Measurements from ENCODE around the gene CGB5. TPM values are rescaled to one million over a fixed set of nuclear protein-coding genes. Genes with fewer than 3 reads are reported as not detected.

The CGB5 gene
- total RNA-seq = not detected in 2 replicates

DNA sequence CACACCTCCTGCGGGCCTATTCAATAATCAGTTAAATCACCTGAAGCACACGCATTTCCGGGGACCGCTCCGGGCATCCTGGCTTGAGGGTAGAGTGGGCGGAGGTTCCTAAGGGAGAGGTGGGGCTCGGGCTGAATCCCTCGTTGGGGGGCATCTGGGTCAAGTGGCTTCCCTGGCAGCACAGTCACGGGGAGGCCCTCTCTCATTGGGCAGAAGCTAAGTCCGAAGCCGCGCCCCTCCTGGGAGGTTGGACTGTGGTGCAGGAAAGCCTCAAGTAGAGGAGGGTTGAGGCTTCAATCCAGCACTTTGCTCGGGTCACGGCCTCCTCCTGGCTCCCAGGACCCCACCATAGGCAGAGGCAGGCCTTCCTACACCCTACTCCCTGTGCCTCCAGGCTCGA, at the start of gene CGB5:
TSS of gene CGB5 (plus strand) at position 301 of the 400 bp plus-strand sequence. CDS start 362 bp downstream, outside the sequence.

GRCh38 chr19:49017041-49017665, 26.5 kb upstream of the CGB5 start, which contains the start of gene LHB:
Gene LHB (minus strand): TSS chr19:49017091. CDS start chr19:49017081, 10 bp downstream.

DNA sequence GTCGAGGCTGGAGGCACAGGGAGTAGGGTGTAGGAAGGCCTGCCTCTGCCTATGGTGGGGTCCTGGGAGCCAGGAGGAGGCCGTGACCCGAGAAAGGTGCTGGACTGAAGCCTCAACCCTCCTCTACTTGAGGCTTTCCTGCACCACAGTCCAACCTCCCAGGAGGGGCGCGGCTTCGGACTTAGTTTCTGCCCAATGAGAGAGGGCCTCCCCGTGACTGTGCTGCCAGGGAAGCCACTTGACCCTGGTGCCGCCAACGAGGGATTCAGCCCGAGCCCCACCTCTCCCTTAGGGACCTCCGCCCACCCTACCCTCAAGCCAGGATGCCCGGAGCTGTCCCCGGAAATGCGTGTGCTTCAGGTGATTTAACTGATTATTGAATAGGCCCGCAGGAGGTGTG, 19.4 kb upstream of the CGB5 start, which contains the start of gene CGB3:
TSS of gene CGB3 (minus strand) at position 101 of the 400 bp plus-strand sequence. CDS start 362 bp downstream, outside the sequence.

DNA sequence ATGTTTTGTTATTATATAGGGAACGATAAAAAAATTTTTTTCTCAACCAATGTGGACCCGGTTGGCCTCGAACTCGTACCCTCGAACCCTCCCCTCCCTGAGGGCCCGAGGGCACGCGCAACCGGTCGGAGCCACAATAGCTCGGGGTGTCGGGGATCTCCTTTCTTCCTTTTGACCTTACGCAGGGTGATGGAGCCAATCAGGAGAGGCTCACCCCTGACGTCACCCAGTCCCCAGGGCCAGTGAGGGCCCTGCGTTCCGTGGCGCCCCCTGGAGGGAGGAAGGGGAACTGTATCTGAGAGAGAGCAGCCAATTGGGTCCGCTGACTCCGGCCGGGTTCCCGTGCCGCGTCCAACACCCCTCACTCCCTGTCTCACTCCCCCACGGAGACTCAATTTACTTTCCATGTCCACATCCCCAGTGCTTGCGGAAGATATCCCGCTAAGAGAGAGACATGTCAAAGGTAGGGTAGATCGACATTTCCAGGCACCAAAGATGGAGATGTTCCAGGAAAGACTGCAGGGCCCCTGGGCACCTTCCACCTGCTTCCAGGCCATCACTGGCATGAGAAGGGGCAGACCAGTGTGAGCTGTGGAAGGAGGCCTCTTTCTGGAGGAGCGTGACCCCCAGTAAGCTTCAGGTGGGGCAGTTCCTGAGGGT, 11.9 kb upstream of the CGB5 start, which contains the start of gene CGB2:
TSS of gene CGB2 (plus strand) at position 249 of the 660 bp plus-strand sequence. CDS start at position 455, 206 bp downstream.

GRCh38 chr19:49036815-49037214, 6.8 kb upstream of the CGB5 start, which contains the start of gene CGB1:
Gene CGB1 (minus strand): TSS chr19:49036895. CDS start chr19:49036711, 184 bp downstream.

GRCh38 chr19:49049011-49049410, 5.4 kb downstream of the CGB5 start, which contains the start of gene CGB8:
Gene CGB8 (minus strand): TSS chr19:49049111. CDS start chr19:49048739, 372 bp downstream.

GRCh38 chr19:49057636-49058234, 14.1 kb downstream of the CGB5 start, which contains the start of gene CGB7:
Gene CGB7 (minus strand): TSS chr19:49057749. CDS start chr19:49055375, 2,374 bp downstream.

DNA sequence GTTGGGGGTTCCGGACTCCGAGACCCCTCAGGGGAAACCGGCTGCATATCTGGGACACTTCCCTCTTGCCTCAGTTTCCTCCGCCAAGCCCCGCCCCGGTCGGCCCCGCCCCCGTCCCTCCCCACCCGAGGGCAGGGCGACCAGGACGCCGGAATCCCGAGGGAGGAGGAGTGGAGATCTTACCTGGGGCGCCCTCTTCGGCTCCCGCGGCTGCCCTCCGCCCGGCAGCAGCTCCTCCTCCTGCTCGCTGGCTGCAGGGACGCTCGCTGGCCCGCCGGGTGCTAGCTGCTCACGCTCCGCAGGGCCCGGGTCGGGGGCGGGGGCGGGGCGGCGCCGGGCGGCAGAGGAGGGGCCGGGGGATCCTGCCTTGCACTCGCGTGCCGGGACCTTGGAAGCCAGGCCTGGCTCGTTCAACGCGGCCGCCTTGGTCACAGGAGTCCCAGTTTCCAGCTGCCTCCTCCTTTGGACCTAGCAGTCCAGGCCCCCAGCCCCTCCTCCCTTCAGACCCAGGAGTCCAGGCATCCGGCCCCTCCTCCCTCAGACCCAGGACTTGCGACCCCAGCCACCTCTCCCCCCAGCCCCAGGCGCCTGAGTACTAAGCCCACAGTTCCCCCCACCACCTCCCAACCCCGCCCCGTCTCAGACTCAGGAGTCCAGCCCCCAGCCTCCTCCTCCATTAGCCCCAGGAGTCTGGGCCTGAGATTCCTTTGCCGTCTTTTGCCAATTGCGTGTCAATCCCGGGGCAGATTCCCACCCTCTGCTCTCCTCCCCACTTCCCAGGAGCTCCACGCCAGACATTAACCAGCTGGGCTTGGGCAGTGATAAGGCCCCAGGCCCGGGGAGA, 21.3 kb downstream of the CGB5 start, which contains the start of gene NTF4:
TSS of gene NTF4 (minus strand) at position 51 of the 844 bp plus-strand sequence. CDS start 2,821 bp downstream, outside the sequence.

GRCh38 chr19:49085020-49085867, 41.6 kb downstream of the CGB5 start, which contains the start of gene SNRNP70:
Gene SNRNP70 (plus strand): TSS chr19:49085451. CDS start chr19:49086415, 964 bp downstream.

Other genes with a start within 250 kb of the CGB5 start
- gene BCAT2, start 232.8 kb upstream of the CGB5 start, total RNA-seq = 46.4 and 51.6 TPM in 2 replicates
- 6.0 TPM in 2 replicates for gene HSD17B14, start 207.4 kb upstream of the CGB5 start, total RNA-seq
- 33.5 and 35.4 TPM in 2 replicates for gene PLEKHA4, start 175.2 kb upstream of the CGB5 start, total RNA-seq
- gene PPP1R15A, start 171.4 kb upstream of the CGB5 start, total RNA-seq = 70.0 and 111 TPM in 2 replicates
- gene TULP2, start 145.1 kb upstream of the CGB5 start, total RNA-seq = 0.44 and 1.7 TPM in 2 replicates
- gene NUCB1, start 143.5 kb upstream of the CGB5 start, total RNA-seq = 185 and 330 TPM in 2 replicates
- gene DHDH, start 110.1 kb upstream of the CGB5 start, total RNA-seq = not detected in 2 replicates
- gene BAX, start 89.0 kb upstream of the CGB5 start, total RNA-seq = 84.1 and 144 TPM in 2 replicates
- gene FTL, start 78.5 kb upstream of the CGB5 start, total RNA-seq = 3,972 and 15,717 TPM in 2 replicates
- 41.5 and 53.4 TPM in 2 replicates for gene GYS1, start 50.5 kb upstream of the CGB5 start, total RNA-seq
- 175 and 353 TPM in 2 replicates for gene RUVBL2, start 50.0 kb upstream of the CGB5 start, total RNA-seq
- gene LHB, start 26.8 kb upstream of the CGB5 start, total RNA-seq = not detected in 2 replicates
- not detected in 2 replicates for gene CGB3, start 19.5 kb upstream of the CGB5 start, total RNA-seq
- not detected in 2 replicates for gene CGB2, start 12.0 kb upstream of the CGB5 start, total RNA-seq
- not detected in 2 replicates for gene CGB1, start 7.0 kb upstream of the CGB5 start, total RNA-seq
- not detected in 2 replicates for gene CGB8, start 5.3 kb downstream of the CGB5 start, total RNA-seq
- gene CGB7, start 13.9 kb downstream of the CGB5 start, total RNA-seq = not detected in 2 replicates
- gene NTF4, start 21.0 kb downstream of the CGB5 start, total RNA-seq = not detected in 2 replicates
- gene KCNA7, start 28.9 kb downstream of the CGB5 start, total RNA-seq = not detected in 2 replicates
- 116 and 242 TPM in 2 replicates for gene SNRNP70, start 41.6 kb downstream of the CGB5 start, total RNA-seq
- gene LIN7B, start 70.5 kb downstream of the CGB5 start, total RNA-seq = 6.3 and 7.4 TPM in 2 replicates
- 0.99 TPM in 1 of 2 replicates, not detected in the other for gene C19orf73, start 75.3 kb downstream of the CGB5 start, total RNA-seq
- gene PPFIA3, start 75.7 kb downstream of the CGB5 start, total RNA-seq = 1.0 and 1.5 TPM in 2 replicates
- gene HRC, start 111.5 kb downstream of the CGB5 start, total RNA-seq = not detected in 2 replicates
- gene TRPM4, start 113.9 kb downstream of the CGB5 start, total RNA-seq = 23.0 and 27.0 TPM in 2 replicates

Measured in smooth muscle cell of trachea (primary cell).